ENCODE data around the gene DCDC2B. TPM values are rescaled to one million over a fixed set of nuclear protein-coding genes. Genes with fewer than 3 reads are reported as not detected.

The DCDC2B gene
- total and polyA plus RNA-seq, 2 of the 13 experiments (the other 11 are each of a cell fraction or from before 2014, with no cell fraction given), result not detected

- no peak for TF ChIP-seq ZUFSP (CRISPR knock-in tag; IDR thresholded peaks at IDR 0.05; ENCODE audit: borderline replicate concordance)
- peak; percentile 29; the same call in 1 of the 2 replicates for TF ChIP-seq ZSCAN9 (CRISPR knock-in tag; IDR thresholded peaks at IDR 0.05; ENCODE audit: borderline replicate concordance)
- no peak for TF ChIP-seq ETS1 (CRISPR knock-in tag; IDR thresholded peaks at IDR 0.05)
- TF ChIP-seq SCMH1 (CRISPR knock-in tag; IDR thresholded peaks at IDR 0.05; ENCODE audit: borderline replicate concordance), result no peak
- peak; percentile 92 for TF ChIP-seq RFX1 (IDR thresholded peaks at IDR 0.05)
- TF ChIP-seq THRA (CRISPR knock-in tag; IDR thresholded peaks at IDR 0.05; ENCODE audit: borderline replicate concordance), result no peak
- TF ChIP-seq PHF20 (CRISPR knock-in tag; IDR thresholded peaks at IDR 0.05), result peak; percentile 90
- TF ChIP-seq ATF7 (IDR thresholded peaks at IDR 0.05), result no peak
- 0 out of 2 replicates have a peak, but pooled peaks have one; percentile 23 for TF ChIP-seq ATF7 (CRISPR knock-in tag; IDR thresholded peaks at IDR 0.05)
- no peak for TF ChIP-seq IRF1 (CRISPR knock-in tag; IDR thresholded peaks at IDR 0.05; ENCODE audit: low read depth)
- no peak for TF ChIP-seq DDIT3 (CRISPR knock-in tag; IDR thresholded peaks at IDR 0.05)
- no peak for TF ChIP-seq HDAC2 (CRISPR knock-in tag; IDR thresholded peaks at IDR 0.05)
- no peak for TF ChIP-seq ZNF816 (CRISPR knock-in tag; IDR thresholded peaks at IDR 0.05; ENCODE audit: borderline replicate concordance)
- peak; percentile 27 for TF ChIP-seq FOSL2 (CRISPR knock-in tag; IDR thresholded peaks at IDR 0.05)
- 0 out of 2 replicates have a peak, but pooled peaks have one; percentile 66 for TF ChIP-seq ZNF780A (CRISPR knock-in tag; IDR thresholded peaks at IDR 0.05)
- TF ChIP-seq KAT2B (IDR thresholded peaks at IDR 0.05; ENCODE audit: borderline replicate concordance, low read depth, low read length), result no peak
- no peak for TF ChIP-seq TRIM24 (CRISPR knock-in tag; IDR thresholded peaks at IDR 0.05)
- peak; percentile 88 for TF ChIP-seq CREB1 (IDR thresholded peaks at IDR 0.05)
- peak; percentile 95 for TF ChIP-seq CREB1 (CRISPR knock-in tag; IDR thresholded peaks at IDR 0.05)
- TF ChIP-seq NFIB (CRISPR knock-in tag; IDR thresholded peaks at IDR 0.05; ENCODE audit: borderline replicate concordance), result no peak
- TF ChIP-seq BCL3 (CRISPR knock-in tag; IDR thresholded peaks at IDR 0.05), result peak; percentile 40; the same call in 1 of the 2 replicates
- TF ChIP-seq NR2F2 (IDR thresholded peaks at IDR 0.05; ENCODE audit: borderline replicate concordance, low read depth), result no peak
- peak; percentile 70; the same call in 1 of the 2 replicates for TF ChIP-seq FOXC1 (CRISPR knock-in tag; IDR thresholded peaks at IDR 0.05; ENCODE audit: borderline replicate concordance)
Measured at GRCh38 chr1:32205401-32206370, 3.2 kb upstream of the DCDC2B start, which contains the start of gene IQCC (continued).
